ENCODE measurements around the gene GPHN. TPM values are rescaled to one million over a fixed set of nuclear protein-coding genes. Genes with fewer than 3 reads are reported as not detected.
A peak's percentile ranks its signal among the peaks of the same experiment; 100 is the strongest.

GPHN gene
- total RNA-seq, 4 donors from 2014 or later: 9.1 to 21.1 (median 15.9) TPM

DNA sequence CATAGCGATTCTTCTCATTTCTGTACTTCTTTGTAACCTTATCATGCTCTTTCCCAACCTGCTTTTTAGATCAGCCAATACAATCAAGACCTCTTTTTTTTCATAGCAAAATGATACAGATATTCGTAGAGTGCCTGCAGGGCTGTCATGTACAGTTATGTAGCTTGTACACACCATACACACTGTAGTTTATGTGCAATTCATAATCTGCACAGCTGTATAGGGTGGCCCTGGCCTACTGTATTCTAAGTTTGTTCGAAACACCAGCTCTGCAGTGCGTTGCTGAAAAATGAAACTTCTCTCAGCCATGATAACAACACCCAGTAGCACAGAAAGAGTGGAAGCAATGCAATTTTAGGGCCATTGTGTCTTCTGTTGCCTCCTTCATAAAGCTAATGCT is 717.6 kb downstream of the GPHN start:
- WGBS: 78% methylated on average over 4 of the region's 4 CpGs
- peaks cover 0 to 32% (median 25%) of the 10 kb centered on the region in 4 donors for H3K4me1 ChIP-seq
- no peak for DNase-seq (ENCODE audit: extremely low spot score)
- H3K27me3 ChIP-seq: no peaks in the 10 kb centered on the region
- no peaks in the 10 kb centered on the region for H3K36me3 ChIP-seq
- intact Hi-C loops (cut with DNase I): no loop called here
- no peak for TF ChIP-seq CTCF (IDR thresholded peaks at IDR 0.05)
- TF ChIP-seq POLR2A (IDR thresholded peaks at IDR 0.05; ENCODE audit: low read depth): no peak
- TF ChIP-seq EP300 (IDR thresholded peaks at IDR 0.05): no peak
- TF ChIP-seq POLR2AphosphoS5 (IDR thresholded peaks at IDR 0.05): no peak
- H3K27ac ChIP-seq (replicated peaks in 1 of 4): no peak overlapping the region
- H3K4me3 ChIP-seq: no peak overlapping the region
- no peaks in the 10 kb centered on the region for H3K9me3 ChIP-seq

- DNase-seq (ENCODE audit: extremely low spot score): no peak
- H3K4me1 ChIP-seq: peaks cover 0 to 30% (median 24%) of the 10 kb centered on the region in 4 donors
- no peak overlapping the region for H3K27ac ChIP-seq (replicated peaks in 1 of 4)
- H3K36me3 ChIP-seq: no peaks in the 10 kb centered on the region
- intact Hi-C loops (cut with DNase I): no loop called here
- TF ChIP-seq EP300 (IDR thresholded peaks at IDR 0.05) (no peak), POLR2A (IDR thresholded peaks at IDR 0.05; ENCODE audit: low read depth) (no peak), CTCF (IDR thresholded peaks at IDR 0.05) (no peak), POLR2AphosphoS5 (IDR thresholded peaks at IDR 0.05) (no peak)
- H3K4me3 ChIP-seq: peak overlapping the region in 1 of 4 donors; percentile 15
- whole genome bisulfite sequencing: 72% methylated on average over 3 of the region's 3 CpGs
- no peaks in the 10 kb centered on the region for H3K9me3 ChIP-seq
- no peaks in the 10 kb centered on the region for H3K27me3 ChIP-seq
Observed at GRCh38 chr14:67228325-67228984, 720.5 kb downstream of the GPHN start.

Other genes starting within 250 kb of the GPHN start
- gene CCDC196, start 21.8 kb upstream of the GPHN start, total RNA-seq: not detected

Measured in esophagus muscularis mucosa (tissue), 4 donors.